C4-2B (cell line): ENCODE data around the gene ABCA8.
"Not testable (repeated sequence)": the region's sequence is repeated elsewhere in the genome, so short reads cannot be mapped to it uniquely, and the experiment has no call there.

Source experiments
- H3K27ac ChIP-seq: fragments of 450-650 bp; 2 replicates; pipeline ENCODE4 v1.5.1; 2017
- CTCF ChIP-seq: fragments of 450-650 bp; conservative IDR thresholded peaks from 2 replicates; pipeline ENCODE4 v1.5.1; 2017; ENCODE audit warnings: mild to moderate bottlenecking
- ZFX ChIP-seq: fragments of 450-650 bp; IDR thresholded peaks from 2 replicates; pipeline ENCODE4 v1.6.1; 2017

The ABCA8 gene

GRCh38 chr17:68955181-68955841 lies at the start of gene ABCA8:
TSS of gene ABCA8 (minus strand) at chr17:68955392. CDS start at chr17:68942034, 13,358 bp downstream.
- TF ChIP-seq CTCF (no peak), ZFX (no peak)
- no peak within 1 kb of the TSS for H3K27ac ChIP-seq

DNA sequence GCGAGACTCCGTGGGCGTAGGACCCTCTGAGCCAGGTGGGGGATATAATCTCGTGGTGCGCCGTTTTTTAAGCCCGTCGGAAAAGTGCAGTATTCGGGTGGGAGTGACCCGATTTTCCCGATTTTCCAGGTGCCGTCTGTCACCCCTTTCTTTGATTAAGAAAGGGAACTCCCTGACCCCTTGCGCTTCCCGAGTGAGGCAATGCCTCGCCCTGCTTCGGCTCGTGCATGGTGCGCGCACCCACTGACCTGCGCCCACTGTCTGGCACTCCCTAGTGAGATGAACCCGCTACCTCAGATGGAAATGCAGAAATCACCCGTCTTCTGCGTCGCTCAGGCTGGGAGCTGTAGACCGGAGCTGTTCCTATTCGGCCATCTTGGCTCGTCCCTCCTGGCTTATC lies 49.6 kb upstream of the ABCA8 start:
- H3K27ac ChIP-seq = not testable (repeated sequence)

DNA sequence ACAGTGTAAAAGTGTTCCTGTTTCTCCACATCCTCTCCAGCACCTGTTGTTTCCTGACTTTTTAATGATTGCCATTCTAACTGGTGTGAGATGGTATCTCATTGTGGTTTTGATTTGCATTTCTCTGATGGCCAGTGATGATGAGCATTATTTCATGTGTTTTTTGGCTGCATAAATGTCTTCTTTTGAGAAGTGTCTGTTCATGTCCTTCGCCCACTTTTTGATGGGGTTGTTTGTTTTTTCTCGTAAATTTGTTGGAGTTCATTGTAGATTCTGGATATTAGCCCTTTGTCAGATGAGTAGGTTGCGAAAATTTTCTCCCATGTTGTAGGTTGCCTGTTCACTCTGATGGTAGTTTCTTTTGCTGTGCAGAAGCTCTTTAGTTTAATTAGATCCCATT lies 44.6 kb upstream of the ABCA8 start:
- not testable (repeated sequence) for H3K27ac ChIP-seq

DNA sequence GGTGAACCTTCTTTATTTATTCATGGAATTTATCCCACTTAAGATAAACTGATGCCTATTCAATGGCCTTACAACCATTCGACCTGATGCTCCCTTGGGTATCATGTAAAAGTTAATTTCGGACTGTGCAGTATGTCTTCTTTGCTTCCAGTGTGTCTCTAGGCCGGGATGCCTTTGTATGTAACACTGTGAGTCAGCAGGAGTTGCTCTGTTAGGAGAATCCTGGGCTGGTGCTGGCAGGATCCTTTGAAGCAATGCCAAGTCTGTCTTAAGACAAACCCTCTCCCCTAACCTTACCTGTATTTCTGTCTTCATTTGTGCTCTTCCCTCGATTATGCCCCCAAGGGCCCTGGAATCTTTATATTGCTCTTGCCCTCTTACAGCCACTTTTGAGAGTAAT lies 37.9 kb upstream of the ABCA8 start:
- TF ChIP-seq ZFX = no peak
- no peak for TF ChIP-seq CTCF
- H3K27ac ChIP-seq = no peak overlapping the region

- no peak overlapping the region for H3K27ac ChIP-seq
- TF ChIP-seq ZFX (no peak), CTCF (no peak)
Measured at GRCh38 chr17:68987966-68988365, 32.8 kb upstream of the ABCA8 start.

DNA sequence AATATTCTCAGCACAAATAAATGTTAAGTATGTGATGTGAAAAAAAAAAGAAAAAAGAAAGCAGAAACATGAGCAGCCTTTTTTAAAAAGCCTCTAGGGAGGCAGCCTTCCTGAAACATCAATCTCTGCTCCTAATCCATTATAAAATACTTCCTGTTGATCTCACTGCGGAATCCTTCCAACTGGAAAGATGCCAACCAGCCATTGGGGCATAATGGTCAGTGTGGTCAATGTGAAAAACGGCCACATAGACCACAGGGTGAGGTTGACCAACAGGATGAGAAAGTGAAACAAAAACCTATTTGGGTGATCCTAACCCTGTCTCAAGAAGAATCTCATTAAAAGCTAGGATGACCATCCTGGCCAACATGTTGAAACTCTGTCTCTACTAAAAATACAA lies 26.1 kb upstream of the ABCA8 start:
- no peak for TF ChIP-seq ZFX
- TF ChIP-seq CTCF = no peak
- no peak overlapping the region for H3K27ac ChIP-seq

GRCh38 chr17:68973098-68973846 lies 18.1 kb upstream of the ABCA8 start:
- H3K27ac ChIP-seq = no peak overlapping the region
- TF ChIP-seq ZFX (no peak), CTCF (no peak)

DNA sequence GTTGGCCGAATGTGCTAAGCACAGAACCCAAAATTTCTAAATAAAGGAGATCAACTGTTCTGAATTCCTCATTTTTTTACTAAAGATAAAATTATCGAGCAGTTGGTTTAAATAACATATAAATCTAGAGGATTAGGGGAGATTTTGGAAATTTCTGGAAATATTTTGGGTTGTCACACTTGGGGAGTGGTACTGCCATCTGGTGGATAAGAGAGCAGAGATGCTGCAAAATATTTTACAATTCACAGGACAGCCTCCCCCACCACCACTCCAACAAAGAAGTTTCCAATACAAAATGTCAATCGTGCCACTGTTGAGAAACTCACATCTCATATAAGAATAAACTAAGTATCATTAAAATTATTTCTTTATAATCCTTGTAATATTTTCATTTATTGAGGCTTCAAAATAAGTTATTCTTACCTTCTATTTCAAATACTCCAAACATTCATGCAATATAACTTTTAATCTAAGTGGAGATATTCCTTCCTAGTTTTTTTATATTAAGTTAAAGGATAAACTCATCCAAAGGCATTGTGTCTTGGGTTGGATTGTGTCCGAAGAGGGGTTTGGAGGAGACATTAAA lies 17.0 kb upstream of the ABCA8 start:
- TF ChIP-seq CTCF = peak; percentile 77
- no peak for TF ChIP-seq ZFX

More for the DNA sequence above, 17.0 kb upstream of the ABCA8 start:
- H3K27ac ChIP-seq = no peak overlapping the region
